ENCODE results near the gene IGF2BP3.
"Not testable (repeated sequence)": the region's sequence is repeated elsewhere in the genome, so short reads cannot be mapped to it uniquely, and the experiment has no call there.

The IGF2BP3 gene

GRCh38 chr7:23470330-23471105 is at the start of gene IGF2BP3:
Gene IGF2BP3 (minus strand): TSS chr7:23470491. CDS start chr7:23470110, 381 bp downstream.
- peak; percentile 30 for DNase-seq

GRCh38 chr7:23514755-23515154 is 44.5 kb upstream of the IGF2BP3 start:
- no peak for DNase-seq

- not testable (repeated sequence) for DNase-seq
Measured at GRCh38 chr7:23513746-23514145, 43.5 kb upstream of the IGF2BP3 start.

- DNase-seq, result no peak
Measured at GRCh38 chr7:23494009-23494408, 23.7 kb upstream of the IGF2BP3 start.

- DNase-seq, result no peak
Measured at GRCh38 chr7:23491502-23491901, 21.2 kb upstream of the IGF2BP3 start.

GRCh38 chr7:23490357-23491135 is 20.3 kb upstream of the IGF2BP3 start:
- DNase-seq, result peak; percentile 53

- DNase-seq, result not testable (repeated sequence)
Measured at GRCh38 chr7:23488714-23489113, 18.4 kb upstream of the IGF2BP3 start.

- DNase-seq, result no peak
Measured at GRCh38 chr7:23487670-23488069, 17.4 kb upstream of the IGF2BP3 start.

- DNase-seq, result no peak
Measured at GRCh38 chr7:23486002-23486773, 15.9 kb upstream of the IGF2BP3 start.

GRCh38 chr7:23482686-23483085 is 12.4 kb upstream of the IGF2BP3 start:
- DNase-seq, result no peak

- DNase-seq, result no peak
Measured at GRCh38 chr7:23477962-23478866, 7.9 kb upstream of the IGF2BP3 start.

GRCh38 chr7:23477157-23477499 is 6.8 kb upstream of the IGF2BP3 start:
- no peak for DNase-seq

- DNase-seq, result no peak
Measured at GRCh38 chr7:23476286-23477156, 6.2 kb upstream of the IGF2BP3 start.

- DNase-seq, result no peak
Measured at GRCh38 chr7:23475576-23475839, 5.2 kb upstream of the IGF2BP3 start.

- DNase-seq, result no peak
Measured at GRCh38 chr7:23474829-23475575, 4.7 kb upstream of the IGF2BP3 start.

- DNase-seq, result peak; percentile 58
Measured at GRCh38 chr7:23474094-23474828, 4.0 kb upstream of the IGF2BP3 start.

- DNase-seq, result no peak
Measured at GRCh38 chr7:23473844-23474093, 3.5 kb upstream of the IGF2BP3 start.

- no peak for DNase-seq
Measured at GRCh38 chr7:23472956-23473843, 2.9 kb upstream of the IGF2BP3 start.

- DNase-seq, result no peak
Measured at GRCh38 chr7:23472556-23472955, 2.3 kb upstream of the IGF2BP3 start.
